HG02852 (cell line): Measurements from ENCODE around the gene SMOC2.

Experiments used
- ATAC-seq: cut with Tn5 transposase; IDR thresholded peaks from one replicate; pipeline ENCODE4 v1.9.1; 2021; ENCODE audit warnings: mild to moderate bottlenecking, moderate library complexity; ENCODE audit not compliant: unreplicated experiment

SMOC2 gene

GRCh38 chr6:168475188-168476013 lies 34.4 kb downstream of the SMOC2 start:
- no peak for ATAC-seq

- no peak for ATAC-seq
Measured at GRCh38 chr6:168479421-168479820, 38.4 kb downstream of the SMOC2 start.

DNA sequence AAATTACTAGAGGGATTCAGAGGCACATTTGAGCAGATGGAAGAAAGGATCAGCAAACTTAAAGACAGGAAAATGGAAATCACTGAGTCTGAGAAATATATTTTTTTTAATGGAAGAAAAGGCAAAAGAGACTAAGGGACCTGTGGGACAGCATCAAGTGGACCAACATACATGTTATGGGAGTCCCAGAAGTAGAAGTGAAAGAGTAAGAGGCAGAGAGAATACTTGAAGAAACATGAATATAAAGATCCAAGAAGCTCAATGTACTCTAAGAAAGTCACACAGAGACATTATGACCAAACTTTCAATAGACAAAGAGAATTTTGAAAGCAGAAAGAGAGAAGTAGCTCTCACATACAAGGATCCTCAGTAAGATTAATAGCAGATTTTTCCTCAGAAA lies 39.5 kb downstream of the SMOC2 start:
- no peak for ATAC-seq

DNA sequence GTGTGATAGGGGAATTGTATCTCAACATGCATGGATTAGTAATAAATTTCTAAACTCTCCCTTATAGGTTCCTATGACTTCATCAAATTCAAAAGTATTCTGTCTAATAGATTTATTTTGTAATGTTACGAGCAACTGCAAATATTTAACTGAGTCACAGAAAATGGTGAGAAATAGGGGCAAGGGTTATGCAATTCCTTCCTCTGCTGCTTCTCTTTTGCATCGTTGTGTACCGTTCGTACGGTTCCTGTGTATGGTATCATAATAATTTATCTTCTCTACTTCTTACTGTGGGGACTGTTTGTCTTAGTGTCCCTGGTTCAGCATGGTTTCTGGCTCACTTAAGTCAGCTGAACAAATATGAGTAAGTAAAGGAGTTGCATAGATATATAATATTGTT lies 44.8 kb downstream of the SMOC2 start:
- ATAC-seq: no peak

- no peak for ATAC-seq
Measured at GRCh38 chr6:168490757-168491156, 49.8 kb downstream of the SMOC2 start.

DNA sequence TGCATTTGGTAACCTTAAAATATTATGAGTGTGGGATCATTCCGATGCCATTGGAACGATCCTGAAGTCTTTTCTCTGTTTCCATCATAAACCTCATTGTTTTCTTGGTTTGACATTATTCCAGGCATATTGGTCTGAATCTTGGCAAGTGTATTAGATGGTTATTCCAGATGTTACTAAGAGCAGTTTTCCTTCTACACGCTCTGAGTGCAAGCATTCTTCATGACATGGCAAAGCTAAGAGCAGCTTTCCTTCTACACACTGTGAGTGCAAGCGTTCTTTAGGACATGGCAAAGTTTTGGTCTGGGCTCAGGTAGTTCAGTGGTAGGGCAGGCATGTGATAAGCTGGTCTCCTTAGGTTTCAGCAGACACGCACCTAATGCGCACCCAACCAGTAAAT lies 53.0 kb downstream of the SMOC2 start:
- no peak for ATAC-seq

- no peak for ATAC-seq
Measured at GRCh38 chr6:168494726-168495125, 53.7 kb downstream of the SMOC2 start.

- ATAC-seq: no peak
Measured at GRCh38 chr6:168495133-168495532, 54.1 kb downstream of the SMOC2 start.

DNA sequence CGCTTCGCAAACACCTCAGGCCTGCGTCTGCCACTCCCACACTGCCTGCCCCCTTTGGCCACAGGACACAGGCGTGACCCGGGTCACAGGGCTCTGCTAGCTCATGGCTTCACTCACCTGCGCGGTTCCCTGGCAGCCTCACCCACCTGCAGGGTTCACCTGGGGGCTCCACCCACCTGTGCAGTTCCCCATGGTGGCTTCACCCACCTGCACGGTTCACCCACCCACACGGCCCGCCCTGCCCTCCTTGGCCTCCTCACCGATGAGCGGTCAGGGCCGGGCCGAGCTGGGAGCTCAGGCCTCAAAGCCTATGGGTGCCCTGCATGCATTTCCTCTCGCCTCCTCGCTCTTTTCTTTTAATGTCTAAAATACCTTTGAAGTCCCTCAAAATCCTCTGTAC lies 54.7 kb downstream of the SMOC2 start:
- ATAC-seq: no peak

GRCh38 chr6:168496139-168496996 lies 55.4 kb downstream of the SMOC2 start:
- no peak for ATAC-seq

- ATAC-seq: no peak
Measured at GRCh38 chr6:168496997-168497331, 56.0 kb downstream of the SMOC2 start.

GRCh38 chr6:168497381-168497780 lies 56.4 kb downstream of the SMOC2 start:
- ATAC-seq: no peak

DNA sequence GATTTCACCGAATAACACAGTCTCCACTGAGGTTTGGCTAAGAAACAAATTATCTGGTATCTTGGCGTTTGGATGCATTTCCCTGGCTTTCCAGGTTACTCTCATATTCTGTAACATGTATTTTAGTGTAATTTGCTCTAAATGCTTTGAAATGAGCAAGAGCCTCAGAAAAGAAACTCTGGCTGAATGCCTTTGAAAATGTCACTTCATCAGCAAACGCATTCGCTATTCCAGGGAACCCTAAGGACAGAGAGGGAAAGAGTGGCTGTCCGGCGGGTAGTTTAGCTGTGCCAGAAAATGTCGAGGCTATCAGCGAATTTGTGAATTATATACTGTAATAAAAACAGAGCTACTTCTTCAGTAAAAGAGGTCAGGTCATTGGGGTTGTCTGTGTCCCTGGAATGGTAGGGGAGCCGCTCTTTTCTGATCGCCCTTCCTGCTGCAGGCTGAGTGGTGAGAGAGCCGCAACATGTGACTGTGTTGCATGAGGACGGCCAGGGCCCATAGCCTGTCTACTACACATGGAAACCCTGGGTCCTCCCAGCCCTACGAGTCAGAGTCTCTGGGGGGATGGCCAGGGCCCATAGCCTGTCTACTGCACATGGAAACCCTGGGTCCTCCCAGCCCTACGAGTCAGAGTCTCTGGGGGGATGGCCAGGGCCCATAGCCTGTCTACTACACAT lies 57.3 kb downstream of the SMOC2 start:
- no peak for ATAC-seq

GRCh38 chr6:168499045-168499650 lies 58.2 kb downstream of the SMOC2 start:
- ATAC-seq: no peak

GRCh38 chr6:168500519-168500918 lies 59.5 kb downstream of the SMOC2 start:
- no peak for ATAC-seq

- no peak for ATAC-seq
Measured at GRCh38 chr6:168501561-168501960, 60.6 kb downstream of the SMOC2 start.

- no peak for ATAC-seq
Measured at GRCh38 chr6:168504366-168504765, 63.4 kb downstream of the SMOC2 start.

DNA sequence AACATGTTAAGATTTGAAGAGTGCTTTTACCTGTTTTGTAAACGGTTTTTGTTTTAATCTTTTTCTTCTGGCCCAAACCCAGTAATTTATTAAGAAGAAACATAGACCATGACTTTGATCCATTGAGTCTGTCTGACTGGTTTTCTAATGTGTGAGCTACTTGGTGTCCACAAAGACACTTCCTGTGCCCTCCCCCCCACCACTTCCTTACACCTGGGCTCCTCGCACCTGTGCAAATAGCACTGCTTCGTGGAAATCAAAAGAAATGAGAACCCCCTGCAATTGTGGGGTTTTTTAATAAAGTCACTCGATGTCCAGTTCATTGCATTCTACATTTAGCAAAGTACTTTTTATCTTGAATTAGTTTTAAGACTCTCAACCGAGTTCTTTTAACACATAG lies 65.5 kb downstream of the SMOC2 start:
- ATAC-seq: no peak

DNA sequence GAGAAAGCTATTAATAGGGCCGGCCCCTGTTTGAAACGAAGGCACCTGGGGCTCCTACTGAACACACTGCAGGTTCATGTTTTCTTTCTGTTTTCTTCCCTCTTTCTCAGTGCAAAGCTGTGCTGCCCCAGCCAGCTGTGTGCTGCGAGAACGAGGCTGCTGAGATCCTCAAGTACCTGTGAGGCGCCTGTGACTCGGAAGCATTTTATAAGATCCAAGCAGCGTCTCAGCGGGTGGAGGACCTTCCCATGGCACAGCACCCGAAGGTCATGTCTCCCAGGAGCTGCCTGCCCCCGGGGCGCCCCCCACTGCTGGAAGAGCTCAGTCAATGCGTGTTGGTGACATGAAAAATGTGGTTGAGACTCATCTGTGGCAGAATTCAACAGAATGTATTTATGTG lies 66.3 kb downstream of the SMOC2 start:
- no peak for ATAC-seq

DNA sequence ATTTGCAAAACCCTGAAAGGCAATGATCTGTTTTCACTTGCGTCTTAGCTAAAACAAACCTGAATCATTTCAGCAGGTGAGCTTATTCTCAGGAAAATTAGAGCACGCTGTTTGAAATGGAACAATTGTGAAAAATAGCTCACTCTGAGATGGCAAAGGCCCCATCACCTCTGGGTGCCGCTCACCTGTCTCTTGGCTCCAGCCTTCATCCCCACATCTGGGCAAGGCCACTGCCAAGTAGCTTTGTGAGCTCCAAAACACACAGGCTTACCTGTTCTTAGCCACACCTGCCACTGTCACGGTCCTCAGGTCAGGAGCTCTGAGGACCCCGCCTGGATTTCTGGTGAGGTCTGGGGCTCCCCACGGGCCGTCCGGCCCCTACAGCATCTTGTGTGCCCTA lies 66.7 kb downstream of the SMOC2 start:
- ATAC-seq: no peak

- no peak for ATAC-seq
Measured at GRCh38 chr6:168508903-168509302, 67.9 kb downstream of the SMOC2 start.
